ENCODE measurements around the gene FURIN.

DNA sequence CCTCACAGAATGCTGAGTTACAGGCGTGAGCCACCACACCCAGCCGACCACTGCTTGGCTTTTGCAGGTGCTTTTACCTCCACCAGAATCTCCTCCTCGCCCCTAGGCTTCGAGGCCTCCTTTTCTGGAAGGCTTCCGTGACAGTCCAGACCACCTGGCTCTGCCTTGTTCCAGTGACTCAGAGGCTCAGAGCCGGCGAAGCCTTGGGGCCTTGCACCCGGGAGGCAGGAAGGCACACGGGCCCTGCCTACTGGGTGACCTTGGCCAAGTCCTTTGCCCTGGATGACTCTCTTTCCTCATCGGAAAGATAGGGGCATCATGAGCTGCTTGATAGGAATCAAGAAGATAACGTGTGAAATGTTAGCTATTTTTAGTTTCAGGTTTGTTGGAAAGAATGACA lies 31.3 kb upstream of the FURIN start:
- TF ChIP-seq POLR2A (IDR thresholded peaks at IDR 0.05) (no peak), CTCF (IDR thresholded peaks at IDR 0.05) (no peak), POLR2AphosphoS5 (IDR thresholded peaks at IDR 0.05) (no peak)

Measured in breast epithelium (tissue), 3 donors.